T follicular helper cell (primary cell): Measurements from ENCODE around the gene ASZ1.

Source experiments
- DNase-seq: peaks from one replicate; pipeline ENCODE4 v3.0.0-alpha.2; 2020; ENCODE audit warnings: low read depth

Gene ASZ1

DNA sequence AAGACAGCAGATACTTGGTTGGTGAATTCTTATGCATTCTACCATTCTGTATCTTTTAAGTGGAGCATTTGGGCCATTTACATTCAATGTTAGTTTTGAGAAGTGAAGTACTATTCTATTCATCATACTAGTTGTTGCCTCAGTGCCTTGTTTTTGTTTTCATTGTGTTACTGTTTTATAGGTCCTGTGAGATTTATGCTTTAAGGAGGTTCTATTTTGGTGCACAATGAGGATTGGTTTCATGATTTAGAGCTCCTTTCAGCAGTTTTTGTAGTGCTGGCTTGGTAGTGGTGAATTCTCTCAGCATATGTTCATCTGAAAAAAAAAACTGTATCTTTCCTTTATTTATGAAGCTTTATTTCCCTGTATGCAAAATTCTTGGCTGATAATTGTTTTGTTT, 81.1 kb downstream of the ASZ1 start:
- DNase-seq, result no peak

DNA sequence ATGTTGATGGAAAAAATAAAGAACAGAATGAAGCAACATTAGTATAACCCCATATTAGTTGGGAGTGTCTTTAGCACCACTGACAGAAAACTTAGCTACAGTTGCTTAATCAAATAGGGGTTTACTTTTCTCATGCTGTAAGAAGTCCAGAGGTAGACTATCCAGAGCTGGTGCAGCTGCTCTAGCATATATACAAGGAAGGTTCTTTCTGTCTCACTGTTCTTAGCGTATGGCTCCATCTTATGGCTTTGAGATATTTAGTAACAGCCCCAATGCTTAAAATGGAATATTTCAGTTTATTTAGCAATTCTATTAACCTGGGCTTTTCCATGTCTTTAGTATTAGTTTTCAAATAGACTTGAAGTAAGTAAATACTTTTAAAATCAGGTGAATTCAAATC, 89.3 kb downstream of the ASZ1 start:
- no peak for DNase-seq

- no peak for DNase-seq
Measured at GRCh38 chr7:117333168-117333567, 94.1 kb downstream of the ASZ1 start.

DNA sequence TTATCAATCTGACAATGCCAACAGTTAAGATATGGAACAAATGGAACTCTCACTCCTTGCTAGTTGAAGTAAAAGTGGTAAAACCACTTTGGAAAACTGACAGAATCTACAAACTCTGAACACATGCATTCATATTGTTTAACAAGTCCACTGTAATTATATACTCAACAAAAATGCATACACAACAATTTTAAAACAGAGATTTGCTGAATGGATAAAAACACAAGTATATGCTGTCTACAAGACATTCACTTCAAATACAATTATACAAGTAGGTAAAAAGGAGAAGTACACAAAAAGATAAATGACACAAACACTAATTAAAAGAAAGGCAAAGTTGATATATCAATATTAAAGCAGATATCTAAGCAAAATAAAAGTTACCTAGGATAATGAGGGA, 95.3 kb downstream of the ASZ1 start:
- DNase-seq, result no peak

DNA sequence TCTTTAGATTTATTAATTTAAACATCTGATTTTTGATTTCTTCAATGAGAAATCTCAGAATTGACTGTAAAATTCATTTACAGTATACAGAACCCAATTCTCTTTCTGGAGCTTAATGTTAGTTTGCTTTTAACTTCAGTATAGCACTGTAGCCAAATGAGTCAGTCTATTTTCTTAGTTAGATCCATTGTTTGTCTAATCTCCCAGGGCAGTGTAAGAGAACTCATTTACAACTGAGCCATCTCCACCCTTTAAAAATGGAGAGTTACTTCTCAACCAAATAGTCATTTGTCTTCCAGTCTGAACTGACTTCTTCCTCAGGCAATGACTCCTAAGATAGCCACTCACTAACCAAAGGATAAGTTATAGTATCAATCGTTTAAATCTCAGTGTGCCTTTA, 101.5 kb downstream of the ASZ1 start:
- DNase-seq, result no peak

GRCh38 chr7:117324960-117325359, 102.3 kb downstream of the ASZ1 start:
- DNase-seq, result no peak

DNA sequence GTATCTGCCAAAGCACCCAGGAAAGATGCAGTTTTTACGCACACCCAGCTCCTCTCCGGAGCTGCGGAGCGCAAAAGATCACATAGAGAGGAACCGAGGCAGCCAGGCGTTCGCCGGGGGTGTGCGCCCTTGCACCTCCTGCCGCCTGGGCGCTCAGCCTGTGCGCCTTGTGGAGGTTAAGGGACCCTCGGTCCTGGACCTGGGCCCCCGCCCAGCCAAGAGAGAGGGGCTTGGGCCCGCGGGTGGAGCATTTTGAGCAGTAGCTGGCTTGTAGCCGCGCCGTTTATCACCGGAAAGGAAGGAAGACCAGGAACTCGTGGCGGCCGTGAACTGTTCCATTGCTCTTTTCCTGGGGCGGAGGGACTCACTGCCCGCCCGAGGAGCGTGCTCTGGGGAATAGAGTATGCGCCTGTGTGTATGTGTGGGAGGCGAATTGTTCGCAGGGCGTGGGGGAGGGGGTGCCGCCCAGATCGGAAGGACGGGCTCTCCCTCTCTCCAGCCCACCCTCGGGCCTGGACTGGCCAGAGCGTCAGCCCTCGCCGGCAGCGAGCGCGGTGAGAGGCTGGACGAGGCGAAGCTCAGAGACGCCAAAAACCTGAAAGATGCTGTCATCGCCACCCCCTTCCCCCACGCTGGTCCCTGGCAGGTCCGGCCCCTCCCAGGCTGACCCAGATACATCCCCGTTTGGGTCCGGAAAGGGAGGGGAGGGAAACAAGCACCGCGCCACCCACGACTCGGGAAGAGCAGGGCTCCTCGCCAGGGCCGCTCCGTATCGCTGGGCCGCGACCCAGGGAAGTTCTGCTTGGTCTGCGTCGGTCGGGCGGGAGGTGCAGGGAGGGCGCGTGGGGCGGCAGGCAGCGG, 103.2 kb downstream of the ASZ1 start:
- no peak for DNase-seq

DNA sequence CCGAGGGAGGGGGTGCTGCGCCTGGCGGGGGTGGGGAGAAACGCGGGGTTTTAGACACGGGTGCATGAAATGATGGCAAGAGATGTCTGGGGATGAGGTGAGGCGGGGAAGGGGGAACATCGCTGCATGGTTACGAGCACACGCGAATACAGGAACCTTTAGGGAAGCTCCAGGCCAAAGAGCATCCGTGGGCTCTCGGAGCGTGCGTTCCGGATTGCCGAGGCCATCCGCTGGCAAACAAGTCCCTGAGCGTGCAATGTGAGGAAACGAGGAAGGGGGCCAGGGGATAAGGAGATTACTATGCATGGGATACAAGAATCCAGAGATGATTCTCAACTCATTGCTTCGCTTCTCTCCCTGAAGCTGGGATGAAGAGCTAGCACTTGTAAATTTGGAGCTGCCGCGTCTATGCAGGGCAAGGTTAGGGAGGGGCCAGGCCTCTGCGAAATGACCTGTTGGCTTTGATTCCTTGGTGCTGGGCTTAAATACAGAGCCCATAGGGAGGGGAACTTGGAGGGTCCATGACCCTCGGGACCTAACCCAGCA, 103.9 kb downstream of the ASZ1 start:
- no peak for DNase-seq

- no peak for DNase-seq
Measured at GRCh38 chr7:117322741-117323304, 104.5 kb downstream of the ASZ1 start, which contains the start of gene WNT2. Gene WNT2 (minus strand): TSS chr7:117323058. CDS start chr7:117322989, 69 bp downstream.

- DNase-seq, result no peak
Measured at GRCh38 chr7:117320523-117320922, 106.8 kb downstream of the ASZ1 start.

DNA sequence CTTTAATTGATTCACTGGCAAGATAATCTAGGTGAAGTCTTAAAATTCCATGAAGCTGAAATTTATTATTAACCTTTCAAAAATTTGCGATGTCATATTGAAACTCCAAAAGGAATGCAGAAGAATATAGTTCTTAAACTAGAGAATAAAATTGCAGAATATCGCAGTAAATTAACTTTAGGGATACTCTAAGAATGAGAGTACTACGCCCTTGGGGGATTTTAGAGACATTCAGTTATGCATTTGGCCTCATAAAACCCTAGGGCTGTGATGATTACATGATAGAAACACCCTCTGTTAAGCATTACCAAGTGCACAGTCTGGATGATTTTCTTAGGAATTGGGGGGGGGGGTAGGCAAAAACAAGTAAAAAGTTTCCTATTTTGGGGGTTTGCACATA, 108.1 kb downstream of the ASZ1 start:
- DNase-seq, result no peak

DNA sequence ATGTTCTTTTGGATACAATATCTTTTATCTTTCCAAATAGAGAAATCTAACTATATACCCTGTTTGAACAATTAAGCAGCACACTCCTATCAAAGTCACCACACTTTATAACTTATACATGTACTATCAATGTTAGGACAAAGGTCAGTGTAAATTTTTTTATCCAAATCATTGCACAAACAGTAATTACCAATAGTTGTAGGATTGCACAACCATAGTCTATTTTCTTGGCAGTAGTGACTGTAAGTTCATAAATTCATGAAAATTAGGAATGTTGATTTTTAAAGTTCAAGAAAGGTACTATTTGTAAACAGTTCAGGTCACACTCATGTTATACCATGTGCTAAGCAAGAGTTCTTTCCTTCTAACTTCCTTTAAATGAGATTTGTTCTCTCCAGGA, 113.7 kb downstream of the ASZ1 start:
- no peak for DNase-seq
